Liver (tissue), 9 donors: ENCODE measurements around the gene ZFP57. TPM values are rescaled to one million over a fixed set of nuclear protein-coding genes. Genes with fewer than 3 reads are reported as not detected.

Source experiments
- DNase-seq: peaks from one replicate; pipeline ENCODE4 v3.0.0-alpha.2; 2017; ENCODE audit warnings: low spot score
- H3K27ac ChIP-seq, 2 donors: one replicate each; pipeline ENCODE4 v1.7.0; 2013; ENCODE audit warnings: inconsistent platforms in 2 of 2, low read length in 2 of 2, control low read depth in 1 of 2, low read depth in 1 of 2, mild to moderate bottlenecking in 1 of 2
- H3K27me3 ChIP-seq, 4 donors: one replicate each; pipeline versions ENCODE4 v1.6.1 to v1.7.0; 2013; ENCODE audit warnings: low read length in 3 of 4, inconsistent platforms in 1 of 4, mild to moderate bottlenecking in 1 of 4, moderate library complexity in 1 of 4; ENCODE audit not compliant: control insufficient read depth in 4 of 4, insufficient read depth in 4 of 4
- H3K36me3 ChIP-seq, 4 donors: one replicate each; pipeline versions ENCODE4 v1.6.1 to v1.7.0; 2013; ENCODE audit warnings: low read length in 3 of 4, mild to moderate bottlenecking in 3 of 4, low read depth in 1 of 4, moderate library complexity in 1 of 4; ENCODE audit not compliant: control insufficient read depth in 4 of 4, insufficient read depth in 3 of 4
- H3K4me1 ChIP-seq, 4 donors: one replicate each; pipeline versions ENCODE4 v1.6.1 to v1.7.0; 2013; ENCODE audit warnings: low read length in 3 of 4, mild to moderate bottlenecking in 3 of 4, moderate library complexity in 1 of 4; ENCODE audit not compliant: control insufficient read depth in 4 of 4, insufficient read depth in 4 of 4
- H3K4me3 ChIP-seq, 3 donors: one replicate each; pipeline versions ENCODE4 v1.6.1 to v1.7.0; 2013; ENCODE audit warnings: low read length in 3 of 3, control low read depth in 1 of 3, low read depth in 1 of 3, mild to moderate bottlenecking in 1 of 3
- H3K9ac ChIP-seq, 2 donors: one replicate each; pipeline ENCODE4 v1.7.0; 2013; ENCODE audit warnings: low read length in 2 of 2, mild to moderate bottlenecking in 2 of 2, moderate library complexity in 2 of 2, control low read depth in 1 of 2, low read depth in 1 of 2
- H3K9me3 ChIP-seq, 4 donors: one replicate each; pipeline versions ENCODE4 v1.6.1 to v1.7.0; 2013; ENCODE audit warnings: low read length in 3 of 4; ENCODE audit not compliant: control insufficient read depth in 4 of 4
- CTCF ChIP-seq: fragments of 150-350 bp; IDR thresholded peaks from 2 replicates; pipeline ENCODE4 v1.5.1; 2017; ENCODE audit warnings: improper control_type of control experiment, low read depth, low read length; ENCODE audit not compliant: missing input control
- EGR1 ChIP-seq, 2 donors: IDR thresholded peaks; 2 replicates each; pipeline ENCODE4 v1.6.1; 2016 to 2018; ENCODE audit warnings: antibody characterized with exemption in 2 of 2, low read depth in 2 of 2
- FOXA1 ChIP-seq: IDR thresholded peaks from 2 replicates; pipeline ENCODE4 v1.6.1; 2016; ENCODE audit warnings: antibody characterized with exemption
- HNF4G ChIP-seq: IDR thresholded peaks from 2 replicates; pipeline ENCODE4 v1.6.1; 2016; ENCODE audit warnings: antibody characterized with exemption
- JUND ChIP-seq, 2 donors: IDR thresholded peaks; 2 replicates each; pipeline ENCODE4 v1.6.1; 2016; ENCODE audit warnings: antibody characterized with exemption in 2 of 2
- NR2F2 ChIP-seq: IDR thresholded peaks from 2 replicates; pipeline ENCODE4 v1.6.1; 2016; ENCODE audit warnings: antibody characterized with exemption
- RAD21 ChIP-seq, 2 donors: IDR thresholded peaks; 2 replicates each; pipeline ENCODE4 v1.6.1; 2016; ENCODE audit warnings: antibody characterized with exemption in 2 of 2, mild to moderate bottlenecking in 2 of 2
- REST ChIP-seq: IDR thresholded peaks from 2 replicates; pipeline ENCODE4 v1.6.1; 2016; ENCODE audit warnings: antibody characterized with exemption, mild to moderate bottlenecking
- RXRA ChIP-seq, 2 donors: IDR thresholded peaks; 2 replicates each; pipeline ENCODE4 v1.6.1; 2017 to 2018; ENCODE audit warnings: antibody characterized with exemption in 2 of 2, mild to moderate bottlenecking in 1 of 2
- TAF1 ChIP-seq: conservative IDR thresholded peaks from 2 replicates; pipeline ENCODE4 v1.6.1; 2016; ENCODE audit warnings: antibody characterized with exemption, mild to moderate bottlenecking
- YY1 ChIP-seq: IDR thresholded peaks from 2 replicates; pipeline ENCODE4 v1.6.1; 2016; ENCODE audit warnings: antibody characterized with exemption, mild to moderate bottlenecking
- ZBTB33 ChIP-seq: IDR thresholded peaks from 2 replicates; pipeline ENCODE4 v1.6.1; 2016; ENCODE audit warnings: antibody characterized with exemption
- WGBS: extraction: QIAGEN DNeasy Blood & Tissue Kit; methylation state at CpG from one replicate; pipeline ENCODE4 v1.1.7; 2013; 5-methylcytosine and 5-hydroxymethylcytosine counted together
- polyA plus RNA-seq, 2 donors: library from polyadenylated mRNA; stranded (reverse) in 1 of 2; unstranded in 1 of 2; fragments of 200-250 nt in 1 of 2; fragments of >200 nt in 1 of 2; fragmentation: Nextera tagmentation in 1 of 2; extraction: Ambion mirVana in 1 of 2; gene quantifications; one replicate each; pipeline versions ENCODE4 v1.2.1 to v1.2.3, GENCODE V29; 2013 to 2015
- total RNA-seq, 2 donors: library from RNA; depleted of rRNA; stranded (reverse); fragments of >200 nt; gene quantifications; one replicate each; pipeline ENCODE4 v1.2.3, GENCODE V29; 2014
- donor health status: healthy.
- donor health status: healthy.
- donor health status: healthy.
- donor health status: healthy.
- donor health status: healthy.

Gene ZFP57
- total and polyA plus RNA-seq, 4 donors: not detected

GRCh38 chr6:29628419-29629281 lies 52.3 kb downstream of the ZFP57 start:
- H3K4me3 ChIP-seq: peak overlapping the region; percentile 43 to 60 (median 54)
- WGBS: 5% methylated on average over 32 of the region's 32 CpGs
- peaks cover 0 to 24% (median 0%) of the 10 kb centered on the region in 4 donors for H3K27me3 ChIP-seq
- H3K4me1 ChIP-seq: peaks cover 7 to 25% (median 14%) of the 10 kb centered on the region in 4 donors
- DNase-seq: peak; percentile 54
- H3K9ac ChIP-seq: no peak overlapping the region
- peak overlapping the region; percentile 64 to 76 for H3K27ac ChIP-seq
- peak; percentile 35 for TF ChIP-seq CTCF
- TF ChIP-seq REST: no peak
- peak; percentile 32 to 59 for TF ChIP-seq RAD21 (IDR thresholded peaks at IDR 0.05)
- no peaks in the 10 kb centered on the region for H3K36me3 ChIP-seq
- H3K9me3 ChIP-seq: no peaks in the 10 kb centered on the region

- DNase-seq: no peak
- H3K4me1 ChIP-seq: peaks cover 4 to 19% (median 11%) of the 10 kb centered on the region in 4 donors
- no peak for TF ChIP-seq TAF1
- no peak for TF ChIP-seq EGR1 (IDR thresholded peaks at IDR 0.05; ENCODE audit: low read depth in 2 of 2)
- TF ChIP-seq YY1: no peak
- no peak for TF ChIP-seq ZBTB33
- no peak for TF ChIP-seq CTCF
- no peak for TF ChIP-seq REST
- no peak for TF ChIP-seq RXRA (IDR thresholded peaks at IDR 0.05)
- no peak for TF ChIP-seq NR2F2
- no peak for TF ChIP-seq FOXA1
- TF ChIP-seq RAD21 (IDR thresholded peaks at IDR 0.05): no peak
- TF ChIP-seq JUND (IDR thresholded peaks at IDR 0.05): no peak
- TF ChIP-seq HNF4G: no peak
- peaks cover 0 to 24% (median 0%) of the 10 kb centered on the region in 4 donors for H3K27me3 ChIP-seq
- no peak overlapping the region for H3K9ac ChIP-seq
- H3K27ac ChIP-seq: peak overlapping the region; percentile 64 to 76
- H3K9me3 ChIP-seq: no peaks in the 10 kb centered on the region
- WGBS: 4% methylated on average over 51 of the region's 51 CpGs
- peak overlapping the region; percentile 43 to 60 (median 54) for H3K4me3 ChIP-seq
- H3K36me3 ChIP-seq: no peaks in the 10 kb centered on the region
Observed at GRCh38 chr6:29627755-29628418, 53.1 kb downstream of the ZFP57 start.
